Activated T-cell treated with anti-CD3 and anti-CD28 coated beads, Interleukin-2, amount 50 U/mL, for 4 hours (primary cell): ENCODE results near the gene TIMM17A. TPM values are rescaled to one million over a fixed set of nuclear protein-coding genes. Genes with fewer than 3 reads are reported as not detected.

Source experiments
- ATAC-seq, 2 donors: fragments of 200-7000 bp; cut with Tn5 transposase; one replicate each; pipeline ENCODE4 v1.10.0; 2021
- DNase-seq: peaks from one replicate; pipeline ENCODE4 v3.0.0-alpha.2; 2020
- H3K27me3 Mint-ChIP-seq: one replicate; pipeline ENCODE4 v1.8.0; 2021; ENCODE audit warnings: low read depth, mixed read lengths
- H3K36me3 Mint-ChIP-seq: one replicate; pipeline ENCODE4 v1.8.0; 2022; ENCODE audit warnings: mixed read lengths; ENCODE audit not compliant: insufficient read depth
- H3K4me1 Mint-ChIP-seq: one replicate; pipeline ENCODE4 v1.8.0; 2021; ENCODE audit warnings: low read depth, mixed read lengths
- H3K4me3 Mint-ChIP-seq: one replicate; pipeline ENCODE4 v1.8.0; 2021; ENCODE audit warnings: mild to moderate bottlenecking, moderate library complexity, mixed read lengths
- H3K9me3 Mint-ChIP-seq: one replicate; pipeline ENCODE4 v1.8.0; 2021; ENCODE audit warnings: mixed read lengths
- total RNA-seq, 3 donors: library from RNA; stranded (reverse); gene quantifications; one replicate each; pipeline ENCODE4 v1.2.1, GENCODE V29; 2021

The TIMM17A gene
- total RNA-seq: 100 to 1,000 TPM; 144 to 160 (median 146) TPM

DNA sequence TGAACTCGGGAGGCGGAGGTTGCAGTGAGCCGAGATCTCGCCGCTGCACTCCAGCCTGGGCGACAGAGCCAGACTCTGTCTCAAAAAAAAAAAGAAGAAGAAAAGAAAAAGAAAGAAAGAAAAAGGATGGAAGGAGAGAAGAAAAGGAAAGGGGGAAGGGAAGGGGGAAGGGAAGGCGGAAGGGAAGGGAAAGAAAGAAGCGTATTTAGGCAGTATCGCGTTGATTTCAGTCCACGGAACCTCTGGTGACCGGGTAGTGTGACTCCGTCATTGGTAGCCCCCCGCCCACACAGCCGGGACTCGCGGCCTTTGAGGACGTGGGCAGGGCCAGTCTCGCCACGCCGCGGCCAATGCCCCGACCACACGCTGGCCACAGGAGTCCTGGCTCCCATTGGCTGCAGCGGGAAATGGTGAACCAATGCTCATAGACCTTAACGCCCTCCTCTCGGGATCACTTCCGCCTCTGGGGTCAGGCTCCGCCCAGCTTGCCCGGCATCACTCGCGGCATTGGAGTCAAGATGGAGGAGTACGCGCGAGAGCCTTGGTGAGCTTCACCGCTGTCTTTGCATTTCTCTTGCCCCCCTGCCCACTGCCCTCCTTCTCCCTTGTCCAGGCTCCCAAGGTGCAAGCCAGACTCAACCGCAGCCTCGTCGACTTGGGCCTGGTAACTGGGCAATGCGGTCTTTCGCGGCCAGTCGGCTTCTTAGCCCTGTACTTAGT, at the start of gene TIMM17A:
TSS of gene TIMM17A (plus strand) at position 495 of the 720 bp plus-strand sequence. CDS start at position 519, 24 bp downstream.
- peaks cover 19% of the 10 kb centered on the region for H3K4me1 Mint-ChIP-seq
- ATAC-seq (peak; percentile 100), DNase-seq (peak; percentile 87)
- H3K4me3 Mint-ChIP-seq: peak within 1 kb of the TSS; percentile 97
- no peaks in the 10 kb centered on the region for H3K9me3 Mint-ChIP-seq
- H3K27me3 Mint-ChIP-seq: no peaks in the 10 kb centered on the region
- peaks cover 13% of the 10 kb centered on the region for H3K36me3 Mint-ChIP-seq

DNA sequence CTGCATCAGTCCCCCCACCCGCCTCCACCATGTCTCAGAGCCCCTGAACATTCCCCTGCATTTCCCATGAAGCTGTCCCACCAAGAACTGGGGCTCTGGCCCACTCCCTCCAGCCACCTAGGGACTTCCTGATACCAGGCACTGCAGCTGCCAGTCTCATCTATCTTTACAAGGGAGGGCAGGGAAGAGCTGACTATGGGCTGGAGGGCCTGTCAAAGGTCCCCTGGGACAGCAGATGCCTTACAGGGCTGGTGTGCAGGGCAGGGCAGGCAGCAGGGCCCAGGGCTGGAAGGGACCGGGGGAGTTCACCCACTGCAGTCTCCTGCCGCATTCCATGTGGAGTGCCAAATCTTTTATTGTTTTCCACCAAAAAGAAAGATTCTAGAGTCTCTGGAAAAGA, 49.0 kb upstream of the TIMM17A start:
- peaks cover 2% of the 10 kb centered on the region for H3K4me1 Mint-ChIP-seq
- DNase-seq (no peak), ATAC-seq (no peak)
- H3K27me3 Mint-ChIP-seq: no peaks in the 10 kb centered on the region
- H3K9me3 Mint-ChIP-seq: no peaks in the 10 kb centered on the region
- H3K4me3 Mint-ChIP-seq: no peak overlapping the region
- no peaks in the 10 kb centered on the region for H3K36me3 Mint-ChIP-seq

DNA sequence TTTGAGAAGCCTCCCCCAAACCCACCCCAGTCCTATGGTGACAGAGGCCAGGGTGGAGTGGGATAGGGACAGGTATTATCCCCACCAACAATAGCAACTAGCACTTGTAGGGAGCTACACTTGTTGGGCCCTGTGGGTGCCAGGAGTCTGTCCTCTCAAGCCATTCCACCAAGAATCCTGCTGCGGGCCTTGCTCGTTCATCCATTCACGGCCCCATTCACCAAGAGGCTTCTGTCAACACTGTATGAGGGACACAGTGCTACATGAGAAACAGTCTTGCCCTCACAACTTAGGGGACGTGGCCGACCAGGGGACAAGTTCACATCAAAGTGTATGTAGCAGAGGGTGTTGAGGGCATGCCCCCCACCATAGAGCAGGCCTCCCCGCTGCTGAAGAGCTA, 47.7 kb upstream of the TIMM17A start:
- Mint-ChIP-seq H3K4me3 (no peak overlapping the region), H3K4me1 (peaks cover 2% of the 10 kb centered on the region), H3K9me3 (no peaks in the 10 kb centered on the region), H3K36me3 (no peaks in the 10 kb centered on the region), H3K27me3 (no peaks in the 10 kb centered on the region)
- DNase-seq (no peak), ATAC-seq (no peak)

DNA sequence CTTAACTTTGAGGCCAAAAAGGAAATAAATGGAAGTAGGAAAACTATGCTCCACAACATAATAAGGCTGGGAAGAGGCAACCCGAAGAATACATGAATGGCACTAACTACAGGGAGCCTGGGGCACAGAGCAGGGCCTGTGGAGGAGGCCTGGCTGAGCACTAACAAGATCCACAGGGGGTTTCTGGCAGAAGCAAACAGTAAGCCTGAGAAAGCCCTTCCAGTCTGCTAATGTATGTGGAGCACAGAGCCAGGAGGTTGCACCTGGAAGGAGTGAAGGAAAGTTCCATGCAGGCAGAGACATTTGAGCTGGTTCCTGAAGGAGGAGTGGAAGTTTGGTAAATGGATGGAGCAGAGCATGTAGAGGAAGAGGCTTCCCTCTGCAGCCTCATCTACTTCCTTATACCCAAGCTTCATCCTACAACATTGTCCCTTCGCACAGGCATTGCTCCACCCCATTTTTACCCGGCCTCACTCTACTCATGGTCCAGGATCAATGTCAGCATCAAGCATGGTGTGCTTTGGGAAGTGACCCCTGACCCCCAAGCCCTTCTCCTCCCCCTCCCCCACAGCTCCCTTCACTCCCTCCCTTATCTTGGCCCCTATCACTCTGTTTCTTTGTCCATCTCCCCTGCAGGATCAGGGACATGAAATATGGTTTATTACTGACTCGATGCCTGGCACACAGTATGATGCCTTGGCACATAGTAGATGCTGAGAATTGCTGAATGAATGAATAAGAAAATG, 43.3 kb upstream of the TIMM17A start:
- DNase-seq (no peak), ATAC-seq (no peak)
- peaks cover 4% of the 10 kb centered on the region for H3K27me3 Mint-ChIP-seq
- H3K4me1 Mint-ChIP-seq: no peaks in the 10 kb centered on the region
- no peaks in the 10 kb centered on the region for H3K36me3 Mint-ChIP-seq
- no peak overlapping the region for H3K4me3 Mint-ChIP-seq
- no peaks in the 10 kb centered on the region for H3K9me3 Mint-ChIP-seq

DNA sequence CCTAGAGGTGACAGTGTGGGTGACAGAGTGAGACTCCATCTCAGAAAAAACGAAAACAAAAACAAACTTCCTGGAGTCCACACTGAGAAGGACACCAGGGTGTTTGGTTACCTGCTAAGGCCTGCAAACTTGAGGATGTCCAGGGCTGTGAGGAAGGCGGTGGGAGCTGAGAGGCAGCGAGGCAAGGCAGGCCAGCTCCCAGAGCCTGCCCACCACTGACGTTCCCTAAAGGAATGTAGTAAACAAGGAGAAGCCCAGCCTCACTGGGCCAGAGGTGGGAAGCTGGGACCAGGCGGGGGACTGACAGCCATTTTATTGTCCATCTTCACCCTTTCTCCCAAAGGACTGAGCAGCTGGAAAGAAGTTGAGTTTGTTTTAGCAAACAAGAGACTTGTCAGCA, 42.5 kb upstream of the TIMM17A start:
- Mint-ChIP-seq H3K9me3 (no peaks in the 10 kb centered on the region), H3K4me1 (no peaks in the 10 kb centered on the region), H3K4me3 (no peak overlapping the region), H3K36me3 (no peaks in the 10 kb centered on the region), H3K27me3 (peaks cover 4% of the 10 kb centered on the region)
- no peak for DNase-seq
- no peak for ATAC-seq

DNA sequence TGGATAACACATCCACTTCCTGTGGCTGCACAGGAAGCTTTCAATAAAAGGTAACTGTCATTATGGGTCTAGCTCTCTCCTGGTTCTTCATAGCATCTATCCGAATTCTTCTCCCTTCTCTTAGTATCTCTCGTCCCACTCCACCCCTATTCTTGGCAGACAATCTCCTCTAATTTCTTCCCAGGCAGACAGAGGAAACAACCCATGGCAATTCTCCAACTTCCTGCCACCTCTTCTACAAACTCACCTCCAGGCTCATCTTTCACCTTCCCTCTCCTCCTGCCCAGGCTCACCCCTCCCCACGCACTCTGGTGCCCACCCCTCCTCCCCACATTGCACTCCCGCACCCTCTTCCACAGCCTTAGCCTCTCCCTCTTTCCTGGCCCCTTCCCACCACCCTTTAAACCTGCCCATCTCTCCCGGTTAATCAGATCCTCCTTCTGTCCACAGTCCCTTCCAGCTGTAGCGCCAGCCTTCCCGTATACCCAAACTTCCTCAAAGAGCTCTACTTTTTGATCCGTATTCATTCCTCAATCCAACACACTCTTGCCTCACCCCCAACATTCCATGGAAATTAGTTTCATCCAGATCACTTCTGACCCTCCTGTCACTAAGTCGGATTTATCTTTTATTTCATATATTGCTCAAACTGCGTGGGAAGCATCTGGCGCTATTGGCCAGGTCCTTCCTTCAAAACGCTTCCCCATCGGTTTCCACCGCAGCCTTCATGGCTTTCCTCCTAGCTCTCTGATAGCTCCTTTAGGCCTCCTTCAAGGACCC, 40.7 kb upstream of the TIMM17A start:
- H3K9me3 Mint-ChIP-seq: no peaks in the 10 kb centered on the region
- H3K4me1 Mint-ChIP-seq: no peaks in the 10 kb centered on the region
- ATAC-seq (no peak), DNase-seq (no peak)
- H3K36me3 Mint-ChIP-seq: no peaks in the 10 kb centered on the region
- H3K4me3 Mint-ChIP-seq: no peak overlapping the region
- H3K27me3 Mint-ChIP-seq: peaks cover 4% of the 10 kb centered on the region

DNA sequence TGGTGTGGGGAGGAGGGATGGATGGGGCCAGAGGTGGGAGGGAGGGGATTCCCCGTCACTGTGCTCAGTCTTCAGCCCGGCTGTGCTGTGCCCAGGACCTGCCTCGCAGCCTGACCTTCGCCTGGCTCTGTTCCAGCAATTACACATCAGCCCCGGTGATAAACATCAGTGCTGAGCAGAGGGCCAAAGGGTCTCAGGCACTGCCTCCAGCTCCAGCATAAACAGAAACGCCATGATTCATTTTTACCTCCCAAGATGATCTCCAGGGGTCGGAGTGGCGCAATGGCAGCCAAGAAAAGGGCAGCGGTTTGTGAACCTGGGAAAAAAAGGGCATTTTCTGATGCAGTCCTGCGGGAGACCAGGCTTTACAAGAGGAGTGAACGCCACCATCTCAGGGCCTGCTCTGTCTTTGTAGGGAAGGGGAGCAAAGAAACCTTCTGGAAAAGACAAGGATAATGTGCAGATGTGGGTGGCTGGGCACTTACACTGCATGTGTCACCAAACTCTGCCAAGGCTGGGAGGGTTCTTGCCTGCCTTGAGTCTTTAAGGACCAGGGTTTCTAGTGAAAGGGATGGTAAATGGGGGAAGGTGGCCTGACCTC, 38.6 kb upstream of the TIMM17A start:
- DNase-seq: no peak
- Mint-ChIP-seq H3K4me3 (no peak overlapping the region), H3K9me3 (no peaks in the 10 kb centered on the region), H3K27me3 (peaks cover 11% of the 10 kb centered on the region), H3K36me3 (no peaks in the 10 kb centered on the region), H3K4me1 (no peaks in the 10 kb centered on the region)
- ATAC-seq: no peak

DNA sequence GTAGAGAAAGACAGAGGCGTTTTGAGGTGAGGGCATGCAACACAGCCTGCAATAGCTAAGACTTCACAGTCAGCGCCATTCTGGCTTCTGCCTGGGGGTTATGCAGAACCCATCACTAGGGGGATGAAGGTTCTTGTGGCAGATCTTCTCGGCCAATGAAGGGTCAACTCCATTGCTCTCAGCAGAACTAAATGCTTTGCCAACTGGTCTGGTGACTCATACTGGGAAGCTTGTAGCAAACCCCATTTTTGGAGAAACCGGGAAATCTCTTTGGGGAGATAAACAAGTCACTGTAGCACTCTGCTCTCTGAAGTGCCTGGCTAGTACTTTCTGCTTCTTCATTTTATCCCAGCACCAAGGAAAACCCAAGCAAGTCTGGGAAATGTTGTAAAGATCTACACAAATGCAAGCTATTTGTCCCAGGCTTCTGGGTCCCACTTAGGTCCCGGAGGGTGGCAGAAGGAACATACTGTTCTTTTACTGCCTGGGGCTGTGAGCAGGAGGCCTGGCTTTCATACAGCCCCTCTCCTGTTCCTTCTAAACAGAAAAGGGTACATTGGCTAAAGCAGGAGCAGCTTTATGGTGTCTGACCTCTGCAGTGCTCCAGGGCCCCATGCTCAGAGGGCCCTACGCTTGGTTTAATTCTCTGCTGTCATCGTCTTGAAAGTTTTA, 37.8 kb upstream of the TIMM17A start:
- ATAC-seq: no peak
- DNase-seq: no peak
- Mint-ChIP-seq H3K4me1 (no peaks in the 10 kb centered on the region), H3K9me3 (no peaks in the 10 kb centered on the region), H3K27me3 (peaks cover 15% of the 10 kb centered on the region), H3K4me3 (no peak overlapping the region), H3K36me3 (no peaks in the 10 kb centered on the region)

DNA sequence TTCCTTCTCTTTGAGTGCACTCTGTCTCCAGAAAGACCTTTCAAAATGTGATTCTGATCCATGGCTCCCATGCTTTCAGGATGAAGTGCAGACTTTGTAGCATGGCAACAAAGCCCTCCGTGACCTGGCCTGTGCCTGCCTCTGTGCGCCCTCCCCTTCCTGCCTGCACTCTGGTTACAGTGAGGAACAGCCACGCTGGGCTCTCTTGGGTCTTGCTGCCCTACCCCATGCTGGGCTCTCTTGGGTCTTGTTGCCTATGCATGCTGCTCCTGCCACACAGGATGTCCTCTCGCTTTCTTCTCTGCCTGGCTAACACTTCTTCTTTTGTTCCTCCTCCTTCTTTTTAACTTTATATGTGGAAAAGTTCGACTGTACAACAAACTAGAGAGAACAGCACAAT, 37.0 kb upstream of the TIMM17A start:
- H3K36me3 Mint-ChIP-seq: no peaks in the 10 kb centered on the region
- H3K9me3 Mint-ChIP-seq: no peaks in the 10 kb centered on the region
- H3K27me3 Mint-ChIP-seq: peaks cover 15% of the 10 kb centered on the region
- no peak overlapping the region for H3K4me3 Mint-ChIP-seq
- no peak for DNase-seq
- ATAC-seq: no peak
- H3K4me1 Mint-ChIP-seq: no peaks in the 10 kb centered on the region

DNA sequence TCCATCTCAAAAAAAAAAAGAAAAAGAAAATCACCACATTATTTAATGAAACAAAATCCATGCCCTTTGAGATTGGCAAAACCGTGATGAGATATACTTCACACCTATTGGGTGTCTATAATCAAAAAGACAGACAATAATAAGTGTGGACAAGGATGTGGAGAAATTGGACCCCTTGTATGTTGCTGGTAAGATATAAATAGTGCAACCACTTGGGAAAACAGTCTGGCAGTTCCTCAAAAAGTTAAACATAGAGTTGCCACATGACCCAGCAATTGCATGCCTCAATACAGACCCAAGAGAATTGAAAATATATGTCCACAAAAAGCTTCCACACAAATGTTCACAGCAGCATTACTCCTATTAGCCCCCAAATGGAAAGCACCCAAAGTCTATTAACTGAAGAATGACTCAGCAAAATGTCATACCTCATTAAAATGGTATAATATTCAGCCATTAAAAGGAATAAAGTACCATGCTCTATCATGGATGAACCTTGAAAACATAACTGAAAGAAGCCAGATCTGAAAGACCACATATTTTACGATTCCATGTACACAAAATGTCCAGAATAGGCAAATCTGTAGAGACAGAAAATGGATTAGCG, 33.2 kb upstream of the TIMM17A start:
- DNase-seq (no peak), ATAC-seq (no peak)
- Mint-ChIP-seq H3K36me3 (no peaks in the 10 kb centered on the region), H3K4me3 (no peak overlapping the region), H3K27me3 (peaks cover 11% of the 10 kb centered on the region), H3K4me1 (no peaks in the 10 kb centered on the region), H3K9me3 (no peaks in the 10 kb centered on the region)

DNA sequence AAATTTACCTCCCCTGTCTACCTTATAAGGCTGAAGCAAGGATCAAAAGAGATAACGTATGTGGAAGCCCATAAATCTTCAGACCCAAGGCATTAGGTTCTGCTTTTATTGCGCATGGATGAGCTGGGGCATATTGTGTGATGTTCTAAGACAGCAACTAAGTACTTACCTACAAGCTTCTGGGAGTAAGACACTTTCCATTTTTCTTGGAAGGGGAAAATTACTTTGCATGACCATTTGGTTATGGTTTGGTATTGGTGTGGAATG, 30.1 kb upstream of the TIMM17A start:
- Mint-ChIP-seq H3K9me3 (no peaks in the 10 kb centered on the region), H3K36me3 (no peaks in the 10 kb centered on the region), H3K4me1 (no peaks in the 10 kb centered on the region), H3K4me3 (no peak overlapping the region), H3K27me3 (peaks cover 19% of the 10 kb centered on the region)
- no peak for DNase-seq
- no peak for ATAC-seq

DNA sequence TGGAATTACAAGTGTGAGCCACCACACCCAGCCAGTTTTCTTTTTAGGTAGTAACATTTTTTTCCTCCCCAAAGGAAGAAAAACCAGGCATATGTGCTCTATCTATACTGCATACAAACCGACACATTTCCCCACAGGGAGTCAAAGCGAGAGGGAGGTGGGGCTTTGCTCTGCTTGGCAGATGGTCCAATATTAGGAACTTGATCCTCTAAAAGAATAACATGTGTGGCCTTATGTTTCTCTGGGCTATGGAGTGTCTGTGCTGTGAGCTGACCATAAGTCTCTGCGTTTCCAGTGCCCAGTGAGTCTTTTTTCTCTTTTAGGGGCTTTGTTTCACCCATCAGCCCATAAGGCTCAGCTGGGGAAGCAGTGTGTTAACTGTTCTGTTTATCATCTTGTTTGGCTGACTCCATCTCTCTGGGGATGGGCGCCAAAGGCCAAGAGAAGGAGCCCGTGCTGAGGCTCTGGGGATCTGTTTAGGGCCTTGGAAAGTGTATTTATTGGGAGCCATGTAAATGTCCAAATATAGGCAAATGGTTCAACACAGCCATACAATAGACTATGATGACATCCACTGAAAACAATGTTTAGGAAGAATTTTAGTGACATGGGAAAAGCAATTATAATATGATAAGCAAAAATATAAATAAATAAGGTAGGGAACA, 29.2 kb upstream of the TIMM17A start:
- DNase-seq: no peak
- Mint-ChIP-seq H3K27me3 (peaks cover 15% of the 10 kb centered on the region), H3K9me3 (no peaks in the 10 kb centered on the region), H3K4me3 (no peak overlapping the region), H3K4me1 (no peaks in the 10 kb centered on the region), H3K36me3 (no peaks in the 10 kb centered on the region)
- ATAC-seq: no peak

DNA sequence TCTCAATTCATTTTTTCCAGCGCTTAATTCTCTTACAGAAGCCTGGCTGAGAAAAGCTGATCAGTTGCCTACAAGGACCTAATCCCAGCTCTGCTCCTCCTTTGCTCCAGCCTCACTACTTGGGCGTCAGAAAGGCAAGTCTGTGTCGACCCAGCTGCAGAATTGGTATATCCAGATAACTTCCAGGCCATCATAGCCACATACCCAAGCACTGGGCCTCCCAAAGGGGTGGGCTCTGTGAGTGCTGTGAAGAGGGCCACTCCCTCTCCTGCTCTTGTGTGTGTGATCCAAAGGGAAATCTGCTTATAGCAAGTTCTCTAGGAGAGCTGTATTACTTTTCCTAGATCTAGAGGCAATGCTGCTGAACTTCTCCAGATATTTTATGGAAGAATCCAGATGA, 27.0 kb upstream of the TIMM17A start:
- no peaks in the 10 kb centered on the region for H3K9me3 Mint-ChIP-seq
- H3K4me3 Mint-ChIP-seq: no peak overlapping the region

More for the DNA sequence above, 27.0 kb upstream of the TIMM17A start:
- DNase-seq (no peak), ATAC-seq (no peak)
- Mint-ChIP-seq H3K36me3 (no peaks in the 10 kb centered on the region), H3K4me1 (no peaks in the 10 kb centered on the region), H3K27me3 (peaks cover 10% of the 10 kb centered on the region)
